Measurements from ENCODE around the gene TRNAU1AP. TPM values are rescaled to one million over a fixed set of nuclear protein-coding genes. Genes with fewer than 3 reads are reported as not detected.

TRNAU1AP gene
- total and polyA plus RNA-seq, 7 experiments from 2014 or later, result 26.5 to 52.5 (median 30.9) TPM

DNA sequence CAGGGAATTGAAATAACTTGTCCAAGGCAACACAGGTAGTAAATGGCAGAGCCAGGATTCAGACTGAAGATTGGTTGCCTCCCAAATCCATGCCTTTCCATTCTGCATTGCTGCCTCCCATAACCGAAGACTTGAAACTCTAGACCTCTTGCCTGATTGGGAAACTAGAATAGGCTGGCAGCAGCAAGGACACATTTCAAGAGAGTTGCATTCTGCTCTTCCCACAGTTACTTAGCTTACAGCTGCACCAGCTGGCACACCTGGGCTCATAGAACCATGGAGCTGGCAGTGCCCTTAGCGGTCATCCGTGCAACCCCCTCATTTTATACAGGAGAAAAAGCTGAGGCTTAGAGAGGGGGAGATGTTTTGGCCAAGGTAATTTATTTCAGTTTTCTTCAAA is 8.0 kb downstream of the TRNAU1AP start:
- Mint-ChIP-seq H3K27ac (no peak overlapping the region), H3K4me1 (peaks cover 0 to 2% (median 0%) of the 10 kb centered on the region in 7 donors), H3K4me3 (no peak overlapping the region), H3K27me3 (no peaks in the 10 kb centered on the region), H3K9me3 (no peaks in the 10 kb centered on the region), H3K36me3 (peaks cover 0 to 25% (median 12%) of the 10 kb centered on the region in 5 donors)
- Histone ChIP-seq H3K27me3 (ENCODE audit: control insufficient read depth in 2 of 2, insufficient read depth in 2 of 2, low read length in 2 of 2) (no peaks in the 10 kb centered on the region), H3K4me3 (ENCODE audit: low read length) (no peak overlapping the region), H3K4me1 (ENCODE audit: control insufficient read depth in 2 of 2, insufficient read depth in 2 of 2, low read length in 2 of 2) (no peaks in the 10 kb centered on the region), H3K36me3 (ENCODE audit: control insufficient read depth in 2 of 3, insufficient read depth in 3 of 3, low read length in 3 of 3) (peaks cover 20 to 78% (median 25%) of the 10 kb centered on the region in 3 experiments), H3K27ac (ENCODE audit: low read depth, low read length) (no peak overlapping the region), H3K9me3 (ENCODE audit: control insufficient read depth in 2 of 3, low read length in 3 of 3) (no peaks in the 10 kb centered on the region)
- DNase-seq, result no peak
- no peak for ATAC-seq
- POLR2A ChIA-PET, result interaction anchor here (0.7 to 4.0 kb wide), 3 partner anchors 8 to 19 kb away, joined by 3 to 34 read pairs (median 4); no protein-coding TSS in a partner anchor
- intact Hi-C loops (cut with micrococcal nuclease), result no loop called here
- CTCF ChIA-PET, result no interaction called here

DNA sequence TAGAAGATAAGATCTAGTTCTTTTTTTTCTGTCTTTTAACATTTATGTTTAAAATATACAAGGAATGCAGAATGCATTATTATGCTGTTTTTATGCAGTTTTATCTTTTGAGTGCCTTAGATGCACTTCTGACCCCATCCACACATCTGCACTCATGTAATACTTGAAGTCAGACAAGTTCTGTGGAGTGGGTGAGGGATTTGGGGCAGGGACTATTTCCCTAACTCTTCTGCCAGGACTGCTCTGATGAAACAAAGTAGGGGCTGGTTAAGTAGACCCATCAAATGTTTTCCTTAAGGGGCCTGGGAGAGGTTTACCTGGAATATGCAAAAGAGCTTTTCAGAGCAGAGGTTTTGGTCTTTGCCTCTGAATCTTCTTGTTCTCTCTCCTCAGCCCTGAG is 11.4 kb downstream of the TRNAU1AP start:
- no peaks in the 10 kb centered on the region for H3K9me3 Mint-ChIP-seq
- Histone ChIP-seq H3K9me3 (ENCODE audit: control insufficient read depth in 2 of 3, low read length in 3 of 3) (no peaks in the 10 kb centered on the region), H3K27me3 (ENCODE audit: control insufficient read depth in 2 of 2, insufficient read depth in 2 of 2, low read length in 2 of 2) (no peaks in the 10 kb centered on the region), H3K4me3 (ENCODE audit: low read length) (no peak overlapping the region), H3K4me1 (ENCODE audit: control insufficient read depth in 2 of 2, insufficient read depth in 2 of 2, low read length in 2 of 2) (no peaks in the 10 kb centered on the region), H3K36me3 (ENCODE audit: control insufficient read depth in 2 of 3, insufficient read depth in 3 of 3, low read length in 3 of 3) (peaks cover 25 to 83% (median 27%) of the 10 kb centered on the region in 3 experiments), H3K27ac (ENCODE audit: low read depth, low read length) (no peak overlapping the region)
- POLR2A ChIA-PET, result interaction anchor here (1.3 to 2.9 kb wide), 2 partner anchors 11 to 17 kb away, joined by 3 to 23 read pairs; no protein-coding TSS in a partner anchor
- ATAC-seq (no peak), DNase-seq (no peak)
- no peaks in the 10 kb centered on the region for H3K27me3 Mint-ChIP-seq
- H3K4me3 Mint-ChIP-seq, result no peak overlapping the region
- peaks cover 0 to 6% (median 0%) of the 10 kb centered on the region in 7 donors for H3K4me1 Mint-ChIP-seq
- intact Hi-C loops (cut with micrococcal nuclease), result no loop called here
- H3K27ac Mint-ChIP-seq, result no peak overlapping the region
- H3K36me3 Mint-ChIP-seq, result peaks cover 5 to 30% (median 24%) of the 10 kb centered on the region in 5 donors
- CTCF ChIA-PET, result interaction anchor here (0.5 kb wide), 1 partner anchor 97 kb away, joined by 4 read pairs; no protein-coding TSS in a partner anchor

DNA sequence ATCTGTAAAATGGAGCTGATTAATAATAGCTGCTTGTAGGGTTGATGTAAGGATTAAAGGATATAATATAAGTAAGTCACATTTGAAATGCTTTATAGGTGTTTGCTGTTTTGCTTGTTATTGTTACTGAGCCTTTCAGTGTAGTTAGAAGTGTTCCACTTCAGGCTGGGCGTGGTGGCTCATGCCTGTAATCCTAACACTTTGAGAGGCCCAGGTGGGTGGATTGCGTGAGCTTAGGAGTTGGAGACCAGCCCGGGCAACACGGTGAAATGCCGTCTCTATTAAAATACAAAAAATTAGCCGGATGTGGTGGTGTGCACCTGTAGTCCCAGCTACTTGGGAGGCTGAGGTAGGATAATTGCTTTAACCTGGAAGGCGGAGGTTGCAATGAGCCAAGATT is 12.2 kb downstream of the TRNAU1AP start:
- POLR2A ChIA-PET, result interaction anchor here (0.6 to 2.9 kb wide), 3 partner anchors 12 to 318 kb away, joined by 3 to 23 read pairs (median 3); no protein-coding TSS in a partner anchor
- H3K4me1 Mint-ChIP-seq, result peaks cover 0 to 6% (median 0%) of the 10 kb centered on the region in 7 donors
- Histone ChIP-seq H3K4me3 (ENCODE audit: low read length) (no peak overlapping the region), H3K27me3 (ENCODE audit: control insufficient read depth in 2 of 2, insufficient read depth in 2 of 2, low read length in 2 of 2) (no peaks in the 10 kb centered on the region), H3K36me3 (ENCODE audit: control insufficient read depth in 2 of 3, insufficient read depth in 3 of 3, low read length in 3 of 3) (peaks cover 19 to 76% (median 27%) of the 10 kb centered on the region in 3 experiments), H3K9me3 (ENCODE audit: control insufficient read depth in 2 of 3, low read length in 3 of 3) (no peaks in the 10 kb centered on the region), H3K27ac (ENCODE audit: low read depth, low read length) (no peak overlapping the region), H3K4me1 (ENCODE audit: control insufficient read depth in 2 of 2, insufficient read depth in 2 of 2, low read length in 2 of 2) (no peaks in the 10 kb centered on the region)
- DNase-seq, result no peak
- no peak overlapping the region for H3K4me3 Mint-ChIP-seq
- CTCF ChIA-PET, result interaction anchor here (0.5 to 0.9 kb wide), 2 partner anchors 12 to 98 kb away, joined by 3 to 4 read pairs; no protein-coding TSS in a partner anchor
- no peak for ATAC-seq
- peaks cover 5 to 29% (median 24%) of the 10 kb centered on the region in 5 donors for H3K36me3 Mint-ChIP-seq
- no peak overlapping the region for H3K27ac Mint-ChIP-seq
- no peaks in the 10 kb centered on the region for H3K27me3 Mint-ChIP-seq
- intact Hi-C loops (cut with micrococcal nuclease), result no loop called here
- H3K9me3 Mint-ChIP-seq, result no peaks in the 10 kb centered on the region

DNA sequence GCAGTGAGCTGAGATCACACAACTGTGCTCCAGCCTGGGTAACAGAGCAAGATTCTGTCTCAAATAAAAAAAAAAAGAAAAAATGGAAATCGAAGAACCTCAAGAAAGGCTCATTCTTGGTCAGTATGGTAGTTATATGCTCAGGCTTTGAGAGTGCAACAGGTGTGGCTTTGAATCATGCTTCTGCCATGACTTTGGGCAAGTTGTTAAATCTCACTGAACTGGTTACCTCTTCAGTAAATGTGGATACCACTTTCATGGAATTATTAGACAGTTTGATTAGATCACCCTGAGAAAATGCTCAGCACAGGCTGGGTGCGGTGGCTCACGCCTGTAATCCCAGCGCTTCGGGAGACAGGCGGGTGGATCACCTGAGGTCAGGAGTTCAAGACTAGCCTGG is 12.8 kb downstream of the TRNAU1AP start:
- H3K36me3 Mint-ChIP-seq, result peaks cover 5 to 32% (median 20%) of the 10 kb centered on the region in 5 donors
- Histone ChIP-seq H3K9me3 (ENCODE audit: control insufficient read depth in 2 of 3, low read length in 3 of 3) (no peaks in the 10 kb centered on the region), H3K4me3 (ENCODE audit: low read length) (no peak overlapping the region), H3K27ac (ENCODE audit: low read depth, low read length) (no peak overlapping the region), H3K36me3 (ENCODE audit: control insufficient read depth in 2 of 3, insufficient read depth in 3 of 3, low read length in 3 of 3) (peaks cover 14 to 72% (median 27%) of the 10 kb centered on the region in 3 experiments), H3K27me3 (ENCODE audit: control insufficient read depth in 2 of 2, insufficient read depth in 2 of 2, low read length in 2 of 2) (no peaks in the 10 kb centered on the region), H3K4me1 (ENCODE audit: control insufficient read depth in 2 of 2, insufficient read depth in 2 of 2, low read length in 2 of 2) (no peaks in the 10 kb centered on the region)
- ChIA-PET CTCF (interaction anchor here (0.9 kb wide), 1 partner anchor 11 kb away, joined by 3 read pairs; no protein-coding TSS in a partner anchor), POLR2A (interaction anchor here (2.9 kb wide), 1 partner anchor 16 kb away, joined by 23 read pairs; no protein-coding TSS in a partner anchor)
- no peak overlapping the region for H3K4me3 Mint-ChIP-seq
- intact Hi-C loops (cut with micrococcal nuclease), result no loop called here
- no peaks in the 10 kb centered on the region for H3K9me3 Mint-ChIP-seq
- no peak overlapping the region for H3K27ac Mint-ChIP-seq
- no peak for DNase-seq
- no peaks in the 10 kb centered on the region for H3K27me3 Mint-ChIP-seq
- no peak for ATAC-seq
- H3K4me1 Mint-ChIP-seq, result peaks cover 0 to 6% (median 0%) of the 10 kb centered on the region in 7 donors

DNA sequence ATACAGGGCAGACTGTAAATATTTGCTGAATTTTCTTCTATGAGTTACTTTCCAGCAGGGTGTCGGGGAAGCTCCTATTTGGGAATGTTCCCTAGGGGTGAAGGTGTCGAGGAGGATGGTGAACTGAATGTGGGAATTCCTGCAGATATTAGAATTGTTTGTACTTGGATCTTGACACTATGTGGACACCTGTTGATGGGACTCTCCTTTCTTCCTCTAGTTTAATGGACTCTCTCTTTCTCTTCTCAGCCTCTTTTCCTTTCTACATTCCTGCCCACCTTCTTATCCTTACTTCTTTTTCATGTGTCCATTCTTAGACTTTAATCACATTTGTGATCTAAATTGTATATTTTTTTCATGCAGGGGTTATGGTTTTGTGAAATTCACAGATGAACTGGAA is 14.0 kb downstream of the TRNAU1AP start:
- no peak for DNase-seq
- Histone ChIP-seq H3K9me3 (ENCODE audit: control insufficient read depth in 2 of 3, low read length in 3 of 3) (no peaks in the 10 kb centered on the region), H3K27me3 (ENCODE audit: control insufficient read depth in 2 of 2, insufficient read depth in 2 of 2, low read length in 2 of 2) (no peaks in the 10 kb centered on the region), H3K36me3 (ENCODE audit: control insufficient read depth in 2 of 3, insufficient read depth in 3 of 3, low read length in 3 of 3) (peaks cover 13 to 72% (median 21%) of the 10 kb centered on the region in 3 experiments), H3K27ac (ENCODE audit: low read depth, low read length) (no peak overlapping the region), H3K4me3 (ENCODE audit: low read length) (no peak overlapping the region), H3K4me1 (ENCODE audit: control insufficient read depth in 2 of 2, insufficient read depth in 2 of 2, low read length in 2 of 2) (no peaks in the 10 kb centered on the region)
- Mint-ChIP-seq H3K27ac (peak overlapping the region in 1 of 9 donors; percentile 39), H3K4me3 (no peak overlapping the region), H3K27me3 (no peaks in the 10 kb centered on the region), H3K36me3 (peaks cover 5 to 32% (median 12%) of the 10 kb centered on the region in 5 donors), H3K9me3 (no peaks in the 10 kb centered on the region), H3K4me1 (peaks cover 0 to 6% (median 0%) of the 10 kb centered on the region in 7 donors)
- ATAC-seq, result no peak
- POLR2A ChIA-PET, result interaction anchor here (0.6 to 3.7 kb wide), 3 partner anchors 13 to 260 kb away, joined by 3 to 15 read pairs (median 5); no protein-coding TSS in a partner anchor
- CTCF ChIA-PET, result interaction anchor here (0.6 kb wide), 1 partner anchor 35 kb away, joined by 3 read pairs; no protein-coding TSS in a partner anchor
- intact Hi-C loops (cut with micrococcal nuclease), result no loop called here

DNA sequence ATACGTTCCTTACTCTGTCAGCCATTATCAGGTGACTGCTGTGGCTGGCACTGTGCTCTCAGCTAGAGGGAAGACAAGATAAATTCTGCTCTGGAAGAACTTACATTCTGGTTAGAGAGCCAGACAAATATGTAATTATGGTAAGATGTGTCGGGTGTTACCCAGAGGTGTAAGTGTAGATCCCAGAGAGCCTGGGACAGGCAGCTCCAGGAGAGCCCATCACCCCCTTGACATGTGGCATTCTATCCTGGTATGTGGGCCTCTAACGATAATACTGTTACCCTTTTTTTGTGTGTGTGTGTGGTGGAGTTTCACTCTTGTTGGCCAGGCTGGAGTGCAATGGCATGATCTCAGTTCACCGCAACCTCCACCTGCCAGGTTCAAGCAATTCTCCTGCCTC is 19.0 kb downstream of the TRNAU1AP start:
- H3K27me3 Mint-ChIP-seq, result no peaks in the 10 kb centered on the region
- H3K27ac Mint-ChIP-seq, result peak overlapping the region in 1 of 9 donors; percentile 32
- Histone ChIP-seq H3K27me3 (ENCODE audit: control insufficient read depth in 2 of 2, insufficient read depth in 2 of 2, low read length in 2 of 2) (no peaks in the 10 kb centered on the region), H3K36me3 (ENCODE audit: control insufficient read depth in 2 of 3, insufficient read depth in 3 of 3, low read length in 3 of 3) (peaks cover under 1 to 59% (median 5%) of the 10 kb centered on the region in 3 experiments), H3K4me1 (ENCODE audit: control insufficient read depth in 2 of 2, insufficient read depth in 2 of 2, low read length in 2 of 2) (no peaks in the 10 kb centered on the region), H3K27ac (ENCODE audit: low read depth, low read length) (no peak overlapping the region), H3K4me3 (ENCODE audit: low read length) (no peak overlapping the region), H3K9me3 (ENCODE audit: control insufficient read depth in 2 of 3, low read length in 3 of 3) (no peaks in the 10 kb centered on the region)
- no peaks in the 10 kb centered on the region for H3K9me3 Mint-ChIP-seq
- POLR2A ChIA-PET, result interaction anchor here (1.0 to 2.6 kb wide), 3 partner anchors 9 to 313 kb away, joined by 3 to 15 read pairs (median 3); no protein-coding TSS in a partner anchor
- H3K36me3 Mint-ChIP-seq, result peaks cover 3 to 31% (median 14%) of the 10 kb centered on the region in 5 donors
- H3K4me3 Mint-ChIP-seq, result no peak overlapping the region
- H3K4me1 Mint-ChIP-seq, result peaks cover 0 to 4% (median 0%) of the 10 kb centered on the region in 7 donors
- intact Hi-C loops (cut with micrococcal nuclease), result no loop called here
- no peak for DNase-seq
- ATAC-seq, result no peak
- CTCF ChIA-PET, result no interaction called here
